ENCODE measurements around the gene NETO2. TPM values are rescaled to one million over a fixed set of nuclear protein-coding genes. Genes with fewer than 3 reads are reported as not detected.

Gene NETO2
- polyA plus RNA-seq, 3 donors = 12.4 to 15.7 (median 14.3) TPM

GRCh38 chr16:47037746-47038458 lies 105.8 kb downstream of the NETO2 start:
- peaks cover 9% of the 10 kb centered on the region for H3K4me1 Mint-ChIP-seq
- Histone ChIP-seq H3K9ac (ENCODE audit: insufficient read depth, low read length, poor library complexity, severe bottlenecking) (peak overlapping the region; percentile 84), H3K79me2 (ENCODE audit: insufficient read depth, low read length) (no peaks in the 10 kb centered on the region), H3K9me3 (replicated peaks in 1 of 2; ENCODE audit: control insufficient read depth in 1 of 2, insufficient read depth in 1 of 2, low read length in 2 of 2) (no peaks in the 10 kb centered on the region), H3K36me3 (replicated peaks in 1 of 2; ENCODE audit: control insufficient read depth in 1 of 2, insufficient read depth in 2 of 2, low read length in 2 of 2) (no peaks in the 10 kb centered on the region), H3K4me1 (ENCODE audit: control insufficient read depth in 1 of 2, insufficient read depth in 2 of 2, low read length in 2 of 2) (peaks cover 6 to 7% of the 10 kb centered on the region in 2 donors), H4K20me1 (ENCODE audit: insufficient read depth, low read length) (no peaks in the 10 kb centered on the region), H3K4me3 (replicated peaks in 1 of 3; ENCODE audit: low read depth in 2 of 3, low read length in 3 of 3) (peak overlapping the region; percentile 47 to 81 (median 79)), H3K4me2 (replicated peaks; ENCODE audit: extremely low read depth, low read length, poor library complexity, severe bottlenecking) (peak overlapping the region; percentile 83), H3K27me3 (ENCODE audit: control insufficient read depth in 2 of 2, insufficient read depth in 2 of 2, low read length in 2 of 2) (peaks cover 0 to 2% of the 10 kb centered on the region in 2 donors), H2AFZ (ENCODE audit: insufficient read depth, low read depth, low read length, poor library complexity, severe bottlenecking) (peak overlapping the region; percentile 100), H3K27ac (ENCODE audit: low read depth in 1 of 2, low read length in 2 of 2) (peak overlapping the region; percentile 48 to 88)
- peak; percentile 97 for TF ChIP-seq CTCF (IDR thresholded peaks at IDR 0.05)
- intact Hi-C loops (cut with micrococcal nuclease) = loop anchor here (5.0 to 10.0 kb wide), 5 partner anchors 63 to 1129 kb away; partner anchors contain the start of genes DNAJA2 (in 2 of the 2), ABCC12 (in 1 of the 2) and NETO2 (in 1 of the 2)
- peaks cover 0 to 5% (median 0%) of the 10 kb centered on the region in 7 donors for H3K9me3 Mint-ChIP-seq
- WGBS (ENCODE audit: insufficient coverage) = under 1% methylated on average over 64 of the region's 67 CpGs
- peak overlapping the region; percentile 82 to 93 for H3K4me3 Mint-ChIP-seq
- H3K27me3 Mint-ChIP-seq (ENCODE audit: low read depth in 3 of 3) = peaks cover 3 to 6% (median 6%) of the 10 kb centered on the region in 3 donors
- peak; percentile 82 to 87 (median 86) for DNase-seq
- H3K36me3 Mint-ChIP-seq = no peaks in the 10 kb centered on the region
- H3K27ac Mint-ChIP-seq = peak overlapping the region; percentile 81 to 93 (median 87)

DNA sequence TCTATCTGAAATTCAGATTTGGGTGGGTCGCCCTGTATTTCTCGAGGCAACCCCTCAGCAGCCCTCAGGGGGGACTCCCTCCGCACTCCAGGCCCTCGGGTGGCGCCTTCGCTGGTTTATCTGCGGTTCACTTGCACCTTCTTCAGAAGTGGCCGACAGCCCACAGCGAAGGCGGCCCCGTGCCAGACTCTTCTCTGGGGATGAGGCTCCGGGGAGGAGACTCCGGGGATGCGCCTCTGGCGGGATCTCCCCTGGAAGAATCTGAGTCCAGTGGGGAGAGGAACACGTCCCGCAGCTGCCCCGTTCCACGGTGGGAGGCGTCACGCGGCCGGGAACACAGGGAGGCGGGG lies 106.4 kb downstream of the NETO2 start:
- H3K9ac ChIP-seq (ENCODE audit: insufficient read depth, low read length, poor library complexity, severe bottlenecking) = peak overlapping the region; percentile 84
- H3K79me2 ChIP-seq (ENCODE audit: insufficient read depth, low read length) = no peaks in the 10 kb centered on the region
- 7% methylated on average over 24 of the region's 24 CpGs for WGBS (ENCODE audit: insufficient coverage)
- Mint-ChIP-seq H3K4me3 (peak overlapping the region; percentile 82 to 93), H3K4me1 (peaks cover 6% of the 10 kb centered on the region), H3K9me3 (peaks cover 0 to 5% (median 0%) of the 10 kb centered on the region in 7 donors), H3K27me3 (ENCODE audit: low read depth in 3 of 3) (peaks cover 3 to 6% (median 6%) of the 10 kb centered on the region in 3 donors), H3K36me3 (no peaks in the 10 kb centered on the region), H3K27ac (peak overlapping the region in 5 of 7 donors; percentile 14 to 86 (median 58))
- H3K4me1 ChIP-seq (ENCODE audit: control insufficient read depth in 1 of 2, insufficient read depth in 2 of 2, low read length in 2 of 2) = peaks cover 6 to 7% of the 10 kb centered on the region in 2 donors
- H3K4me3 ChIP-seq (replicated peaks in 1 of 3; ENCODE audit: low read depth in 2 of 3, low read length in 3 of 3) = peak overlapping the region; percentile 47 to 81 (median 79)
- intact Hi-C loops (cut with micrococcal nuclease) = loop anchor here (5.0 to 10.0 kb wide), 5 partner anchors 63 to 1130 kb away; partner anchors contain the start of genes DNAJA2 (in 2 of the 2), ABCC12 (in 1 of the 2) and NETO2 (in 1 of the 2)
- H3K27ac ChIP-seq (ENCODE audit: low read depth in 1 of 2, low read length in 2 of 2) = peak overlapping the region in 1 of 2 donors; percentile 88
- peaks cover 0 to 2% of the 10 kb centered on the region in 2 donors for H3K27me3 ChIP-seq (ENCODE audit: control insufficient read depth in 2 of 2, insufficient read depth in 2 of 2, low read length in 2 of 2)
- H3K9me3 ChIP-seq (replicated peaks in 1 of 2; ENCODE audit: control insufficient read depth in 1 of 2, insufficient read depth in 1 of 2, low read length in 2 of 2) = no peaks in the 10 kb centered on the region
- no peaks in the 10 kb centered on the region for H3K36me3 ChIP-seq (replicated peaks in 1 of 2; ENCODE audit: control insufficient read depth in 1 of 2, insufficient read depth in 2 of 2, low read length in 2 of 2)
- H3K4me2 ChIP-seq (replicated peaks; ENCODE audit: extremely low read depth, low read length, poor library complexity, severe bottlenecking) = peak overlapping the region; percentile 83
- peak overlapping the region; percentile 100 for H2AFZ ChIP-seq (ENCODE audit: insufficient read depth, low read depth, low read length, poor library complexity, severe bottlenecking)
- no peak for TF ChIP-seq CTCF (IDR thresholded peaks at IDR 0.05)
- DNase-seq = peak in 2 of 3 donors; percentile 5 to 9
- no peaks in the 10 kb centered on the region for H4K20me1 ChIP-seq (ENCODE audit: insufficient read depth, low read length)

Measured in CD14-positive monocyte (primary cell).